Vagina (tissue), 2 donors: ENCODE measurements around the gene POLR1G.

ENCODE experiments used
- POLR2AphosphoS5 ChIP-seq, 2 donors: sonication (generic); formaldehyde crosslinking; IDR thresholded peaks; one replicate each; pipeline ENCODE4 v1.9.0; 2017; ENCODE audit warnings: antibody characterized with exemption in 2 of 2, mild to moderate bottlenecking in 2 of 2, low read depth in 1 of 2; ENCODE audit not compliant: insufficient read depth in 1 of 2
- TF ChIP-seq, protein P1 (sequence below), 3 experiments: fragments of 450-650 bp in 2 of 3; fragments of 200-600 bp in 1 of 3; sonication (generic) in 1 of 3; IDR thresholded peaks; one replicate each; pipeline ENCODE4 v1.5.1; 2017 to 2019; ENCODE audit warnings: antibody characterized with exemption in 3 of 3, mild to moderate bottlenecking in 2 of 3, moderate library complexity in 2 of 3

DNA sequence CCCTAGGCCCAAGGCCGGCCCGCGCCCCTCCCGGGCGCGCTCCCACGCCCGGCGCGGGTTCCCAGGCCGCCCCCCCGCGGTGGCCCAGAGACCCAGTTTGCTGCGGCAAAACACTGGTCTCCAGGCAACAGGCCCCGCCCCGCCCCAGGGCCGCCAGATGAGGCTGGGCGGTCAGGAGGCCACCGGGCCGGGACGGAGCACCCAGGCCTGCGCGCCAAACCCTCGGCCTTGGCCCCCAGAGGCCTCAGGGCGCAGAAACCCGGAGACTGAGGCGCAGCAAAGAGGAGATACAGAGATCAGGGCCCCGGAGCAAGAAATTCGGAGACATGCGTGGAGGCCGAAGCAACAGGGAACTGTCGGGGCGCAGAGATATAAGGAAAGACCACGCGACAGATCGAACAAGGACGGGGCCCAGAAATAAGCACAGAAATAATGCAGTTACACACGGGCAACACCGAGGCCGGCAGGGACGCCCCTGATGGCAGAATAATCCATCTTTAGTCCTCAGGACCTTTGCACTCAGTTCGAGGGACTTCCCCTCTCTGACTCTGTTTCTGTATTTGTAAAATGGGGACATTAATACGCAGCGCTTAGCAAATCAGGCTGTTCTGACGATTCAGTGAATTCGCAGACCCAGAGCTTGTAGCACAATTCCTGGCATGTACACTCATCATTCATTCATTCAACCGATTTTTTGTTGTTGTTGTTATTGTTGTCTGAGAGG is 38.0 kb downstream of the POLR1G start:
- TF ChIP-seq, protein P1, sequence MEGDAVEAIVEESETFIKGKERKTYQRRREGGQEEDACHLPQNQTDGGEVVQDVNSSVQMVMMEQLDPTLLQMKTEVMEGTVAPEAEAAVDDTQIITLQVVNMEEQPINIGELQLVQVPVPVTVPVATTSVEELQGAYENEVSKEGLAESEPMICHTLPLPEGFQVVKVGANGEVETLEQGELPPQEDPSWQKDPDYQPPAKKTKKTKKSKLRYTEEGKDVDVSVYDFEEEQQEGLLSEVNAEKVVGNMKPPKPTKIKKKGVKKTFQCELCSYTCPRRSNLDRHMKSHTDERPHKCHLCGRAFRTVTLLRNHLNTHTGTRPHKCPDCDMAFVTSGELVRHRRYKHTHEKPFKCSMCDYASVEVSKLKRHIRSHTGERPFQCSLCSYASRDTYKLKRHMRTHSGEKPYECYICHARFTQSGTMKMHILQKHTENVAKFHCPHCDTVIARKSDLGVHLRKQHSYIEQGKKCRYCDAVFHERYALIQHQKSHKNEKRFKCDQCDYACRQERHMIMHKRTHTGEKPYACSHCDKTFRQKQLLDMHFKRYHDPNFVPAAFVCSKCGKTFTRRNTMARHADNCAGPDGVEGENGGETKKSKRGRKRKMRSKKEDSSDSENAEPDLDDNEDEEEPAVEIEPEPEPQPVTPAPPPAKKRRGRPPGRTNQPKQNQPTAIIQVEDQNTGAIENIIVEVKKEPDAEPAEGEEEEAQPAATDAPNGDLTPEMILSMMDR (IDR thresholded peaks at IDR 0.05): peak in 1 of 3 experiments; percentile 6
- peak; percentile 47 to 71 for TF ChIP-seq POLR2AphosphoS5 (IDR thresholded peaks at IDR 0.05; ENCODE audit: insufficient read depth in 1 of 2, low read depth in 1 of 2)
